Measurements from ENCODE around the gene IL17RA.

DNA sequence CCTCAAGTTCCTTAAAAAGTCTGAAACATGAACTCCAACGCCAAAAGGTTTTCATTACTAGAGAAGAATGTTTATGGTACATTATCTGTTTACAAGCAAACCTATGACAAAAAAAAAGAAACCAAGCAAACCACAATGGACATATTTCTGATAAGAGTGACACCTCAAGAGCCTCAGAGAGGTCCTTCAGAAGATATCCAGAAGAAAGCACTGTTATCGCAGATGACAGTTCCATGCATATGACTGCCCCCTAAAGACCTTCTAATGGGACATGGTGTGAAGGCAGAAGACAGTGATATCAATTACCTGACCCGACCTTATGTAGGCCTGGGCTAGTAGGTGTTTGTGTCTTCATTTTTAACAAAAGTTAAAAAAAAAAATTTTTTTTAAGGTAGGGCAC, 71.1 kb downstream of the IL17RA start:
- TF ChIP-seq, protein P1, sequence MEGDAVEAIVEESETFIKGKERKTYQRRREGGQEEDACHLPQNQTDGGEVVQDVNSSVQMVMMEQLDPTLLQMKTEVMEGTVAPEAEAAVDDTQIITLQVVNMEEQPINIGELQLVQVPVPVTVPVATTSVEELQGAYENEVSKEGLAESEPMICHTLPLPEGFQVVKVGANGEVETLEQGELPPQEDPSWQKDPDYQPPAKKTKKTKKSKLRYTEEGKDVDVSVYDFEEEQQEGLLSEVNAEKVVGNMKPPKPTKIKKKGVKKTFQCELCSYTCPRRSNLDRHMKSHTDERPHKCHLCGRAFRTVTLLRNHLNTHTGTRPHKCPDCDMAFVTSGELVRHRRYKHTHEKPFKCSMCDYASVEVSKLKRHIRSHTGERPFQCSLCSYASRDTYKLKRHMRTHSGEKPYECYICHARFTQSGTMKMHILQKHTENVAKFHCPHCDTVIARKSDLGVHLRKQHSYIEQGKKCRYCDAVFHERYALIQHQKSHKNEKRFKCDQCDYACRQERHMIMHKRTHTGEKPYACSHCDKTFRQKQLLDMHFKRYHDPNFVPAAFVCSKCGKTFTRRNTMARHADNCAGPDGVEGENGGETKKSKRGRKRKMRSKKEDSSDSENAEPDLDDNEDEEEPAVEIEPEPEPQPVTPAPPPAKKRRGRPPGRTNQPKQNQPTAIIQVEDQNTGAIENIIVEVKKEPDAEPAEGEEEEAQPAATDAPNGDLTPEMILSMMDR (conservative IDR thresholded peaks at IDR 0.05; ENCODE audit: low read depth, low read length) = no peak
- no peak for TF ChIP-seq EZH2 (IDR thresholded peaks at IDR 0.05; ENCODE audit: borderline replicate concordance, low read depth, low read length, poor library complexity, severe bottlenecking)
